ENCODE measurements around the gene BIRC3. TPM values are rescaled to one million over a fixed set of nuclear protein-coding genes. Genes with fewer than 3 reads are reported as not detected.
A peak's percentile ranks its signal among the peaks of the same experiment; 100 is the strongest.

The BIRC3 gene
- total and polyA plus RNA-seq, 12 donors = 1.1 to 16.5 (median 5.4) TPM

DNA sequence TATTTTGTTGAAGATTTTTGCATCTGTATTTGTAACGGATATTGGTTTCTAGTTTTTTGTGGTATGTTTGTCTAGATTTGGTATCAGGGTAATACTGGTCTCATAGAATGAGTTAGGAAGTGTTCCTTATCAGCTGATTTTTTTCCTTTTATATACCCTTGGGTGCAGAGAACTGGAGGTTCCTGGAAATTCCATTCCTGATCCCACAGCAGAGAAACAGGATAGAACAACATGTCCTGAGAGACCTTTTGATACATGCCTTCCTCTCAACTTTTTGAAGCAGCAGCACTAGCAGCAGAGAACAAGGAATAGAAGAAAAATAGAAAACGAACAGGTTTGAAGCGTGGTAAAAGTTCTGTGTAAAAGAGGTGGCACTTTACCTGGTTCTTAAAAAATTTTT is 66.6 kb downstream of the BIRC3 start:
- Histone ChIP-seq H3K4me3 (no peak overlapping the region), H3K4me1 (peaks cover 0 to 34% (median 16%) of the 10 kb centered on the region in 9 donors), H3K27me3 (no peaks in the 10 kb centered on the region), H3K9me3 (no peaks in the 10 kb centered on the region), H3K27ac (peak overlapping the region in 7 of 10 donors; percentile 6 to 47 (median 32)), H3K36me3 (peaks cover 0 to 81% (median 12%) of the 10 kb centered on the region in 9 donors)
- intact Hi-C loops (cut with DNase I) = loop anchor here in 2 of 10 donors (2.0 to 10.0 kb wide), 3 partner anchors 37 to 71 kb away; partner anchors contain the start of genes TMEM123 (in 2 of the 2) and BIRC2 (in 1 of the 2)
- TF ChIP-seq, protein P1, sequence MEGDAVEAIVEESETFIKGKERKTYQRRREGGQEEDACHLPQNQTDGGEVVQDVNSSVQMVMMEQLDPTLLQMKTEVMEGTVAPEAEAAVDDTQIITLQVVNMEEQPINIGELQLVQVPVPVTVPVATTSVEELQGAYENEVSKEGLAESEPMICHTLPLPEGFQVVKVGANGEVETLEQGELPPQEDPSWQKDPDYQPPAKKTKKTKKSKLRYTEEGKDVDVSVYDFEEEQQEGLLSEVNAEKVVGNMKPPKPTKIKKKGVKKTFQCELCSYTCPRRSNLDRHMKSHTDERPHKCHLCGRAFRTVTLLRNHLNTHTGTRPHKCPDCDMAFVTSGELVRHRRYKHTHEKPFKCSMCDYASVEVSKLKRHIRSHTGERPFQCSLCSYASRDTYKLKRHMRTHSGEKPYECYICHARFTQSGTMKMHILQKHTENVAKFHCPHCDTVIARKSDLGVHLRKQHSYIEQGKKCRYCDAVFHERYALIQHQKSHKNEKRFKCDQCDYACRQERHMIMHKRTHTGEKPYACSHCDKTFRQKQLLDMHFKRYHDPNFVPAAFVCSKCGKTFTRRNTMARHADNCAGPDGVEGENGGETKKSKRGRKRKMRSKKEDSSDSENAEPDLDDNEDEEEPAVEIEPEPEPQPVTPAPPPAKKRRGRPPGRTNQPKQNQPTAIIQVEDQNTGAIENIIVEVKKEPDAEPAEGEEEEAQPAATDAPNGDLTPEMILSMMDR (IDR thresholded peaks at IDR 0.05) = no peak
- ATAC-seq = peak in 5 of 8 donors; percentile 27 to 79 (median 56)
- no peak for DNase-seq
- 63 to 67% methylated on average over 3 of the region's 3 CpGs for WGBS, 2 donors

DNA sequence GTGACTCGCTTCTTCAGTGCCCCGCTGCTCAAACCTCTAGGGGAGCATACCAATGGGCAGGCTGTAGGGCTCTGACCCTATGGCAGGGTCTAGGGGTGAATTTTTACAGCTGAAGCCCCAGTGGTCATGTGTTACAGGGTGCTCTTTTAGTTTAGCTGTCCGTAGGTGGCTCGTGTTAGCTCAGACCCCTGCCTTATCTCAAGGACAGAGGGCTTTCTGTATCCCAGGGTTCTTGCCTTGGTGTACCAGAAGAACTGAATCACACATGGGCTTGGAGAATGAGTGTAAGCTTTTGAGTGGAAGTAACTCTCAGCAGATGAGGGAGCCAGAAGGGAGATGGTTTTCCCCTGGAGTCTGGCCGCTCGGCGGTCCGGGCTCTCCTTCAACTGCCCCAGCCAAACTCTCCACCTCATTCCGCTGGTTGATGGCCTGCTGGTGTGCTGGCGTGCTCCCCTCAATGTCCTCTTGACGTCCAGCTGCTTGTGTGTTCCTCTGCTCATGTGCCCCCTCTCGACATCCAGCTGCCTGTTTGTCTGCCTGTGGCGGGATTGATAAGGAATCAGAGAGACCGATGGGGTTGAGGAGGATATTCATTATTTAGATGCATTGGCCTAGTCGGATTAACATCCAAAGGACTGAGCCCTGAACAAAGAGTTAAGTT is 67.3 kb downstream of the BIRC3 start:
- Histone ChIP-seq H3K27ac (peak overlapping the region in 6 of 10 donors; percentile 6 to 47 (median 32)), H3K4me3 (no peak overlapping the region), H3K36me3 (peaks cover 0 to 81% (median 5%) of the 10 kb centered on the region in 9 donors), H3K9me3 (no peaks in the 10 kb centered on the region), H3K27me3 (no peaks in the 10 kb centered on the region), H3K4me1 (peaks cover 0 to 34% (median 16%) of the 10 kb centered on the region in 9 donors)
- intact Hi-C loops (cut with DNase I) = loop anchor here in 2 of 10 donors (2.0 to 10.0 kb wide), 3 partner anchors 38 to 70 kb away; partner anchors contain the start of genes TMEM123 (in 2 of the 2) and BIRC2 (in 1 of the 2)
- WGBS, 2 donors = 64 to 68% methylated on average over 15 of the region's 15 CpGs
- peak; percentile 73 to 89 (median 82) for ATAC-seq
- DNase-seq = peak; percentile 36 to 48
- TF ChIP-seq, protein P1 (IDR thresholded peaks at IDR 0.05) = no peak

DNA sequence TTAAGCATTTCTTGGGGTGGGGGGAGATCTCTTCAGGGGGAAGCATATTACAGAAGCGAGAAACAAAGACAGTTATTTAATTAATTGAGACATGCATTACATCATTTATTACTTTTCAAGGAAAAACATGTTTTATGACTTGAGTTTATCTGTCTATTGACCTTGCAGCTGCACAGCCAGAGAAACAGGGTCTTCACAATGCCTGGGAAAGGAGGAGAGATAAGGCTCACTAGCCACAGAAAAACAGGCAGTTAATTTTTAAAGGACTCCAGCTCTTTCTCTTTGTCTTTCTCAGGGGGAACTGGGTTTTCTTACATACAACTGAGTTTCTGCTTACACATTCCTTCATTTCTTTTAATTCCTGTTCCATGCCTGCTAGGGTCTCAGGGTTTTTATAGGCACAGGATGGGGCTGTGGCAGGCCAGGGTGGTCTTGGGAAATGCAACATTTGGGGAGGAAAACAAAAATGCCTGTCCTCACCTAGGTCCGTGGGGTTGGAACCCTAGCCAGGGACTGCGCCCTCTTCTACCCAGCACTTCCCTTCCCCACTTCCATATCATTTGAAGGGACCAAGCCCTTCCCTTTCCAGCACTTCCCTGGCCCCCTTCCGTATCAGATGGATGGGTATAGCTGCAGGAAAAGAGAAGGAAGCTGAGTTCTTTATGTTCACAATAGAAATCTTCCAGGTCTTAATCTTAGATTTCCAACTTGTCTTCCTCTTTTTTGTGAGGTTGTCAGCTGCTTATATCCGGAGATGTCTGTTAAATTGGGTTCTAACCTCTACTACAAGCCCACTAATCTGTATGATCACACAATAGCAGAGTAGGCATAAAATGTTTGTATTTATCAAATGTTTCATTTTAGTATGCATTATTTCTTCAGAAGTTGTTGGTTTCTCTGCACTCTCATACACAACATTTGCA is 68.1 kb downstream of the BIRC3 start:
- DNase-seq (no peak), ATAC-seq (peak in 1 of 8 donors; percentile 5)
- intact Hi-C loops (cut with DNase I) = loop anchor here in 2 of 10 donors (2.0 to 10.0 kb wide), 2 partner anchors 39 to 69 kb away; partner anchors contain the start of genes BIRC2 (in 1 of the 2) and TMEM123 (in 1 of the 2)
- peaks cover 0 to 80% (median 6%) of the 10 kb centered on the region in 9 donors for H3K36me3 ChIP-seq
- peaks cover 0 to 36% (median 16%) of the 10 kb centered on the region in 9 donors for H3K4me1 ChIP-seq
- 67 to 72% methylated on average over 5 of the region's 5 CpGs for WGBS, 2 donors
- no peak overlapping the region for H3K4me3 ChIP-seq
- no peaks in the 10 kb centered on the region for H3K9me3 ChIP-seq
- no peaks in the 10 kb centered on the region for H3K27me3 ChIP-seq
- TF ChIP-seq, protein P1 (IDR thresholded peaks at IDR 0.05) = no peak
- H3K27ac ChIP-seq = peak overlapping the region in 3 of 10 donors; percentile 2 to 18 (median 9)
